Adrenal gland (tissue), 12 donors: ENCODE results near the gene GPC5. TPM values are rescaled to one million over a fixed set of nuclear protein-coding genes. Genes with fewer than 3 reads are reported as not detected.

Experiments
- DNase-seq, 7 donors: peaks; one replicate each; pipeline ENCODE4 v3.0.0-alpha.2; 2019 to 2020
- H3K27ac ChIP-seq, 5 donors: fragments of 200-600 bp; sonication (generic) in 4 of 5; 1 replicate in 3 of 5; 2 replicates in 2 of 5; pipeline versions ENCODE4 v1.5.1 to v1.8.0; 2016 to 2020; ENCODE audit warnings: mild to moderate bottlenecking in 1 of 5
- H3K27me3 ChIP-seq: fragments of 200-600 bp; 2 replicates; pipeline ENCODE4 v1.8.0; 2021
- H3K36me3 ChIP-seq, 2 donors: fragments of 200-600 bp; replicated peaks in 1 of 2; 1 replicate in 1 of 2; 2 replicates in 1 of 2; pipeline versions ENCODE4 v1.5.1 to v1.8.0; 2018 to 2022
- H3K4me1 ChIP-seq, 2 donors: fragments of 200-600 bp; replicated peaks in 1 of 2; 1 replicate in 1 of 2; 2 replicates in 1 of 2; pipeline versions ENCODE4 v1.5.1 to v1.8.0; 2018 to 2021
- H3K4me3 ChIP-seq, 4 donors: fragments of 200-600 bp; sonication (generic) in 3 of 4; one replicate each; pipeline ENCODE4 v1.5.1; 2016 to 2018
- H3K9me3 ChIP-seq, 3 donors: fragments of 200-600 bp; sonication (generic) in 1 of 3; replicated peaks in 1 of 3; 1 replicate in 2 of 3; 2 replicates in 1 of 3; pipeline versions ENCODE4 v1.5.1 to v1.8.0; 2016 to 2021
- CTCF ChIP-seq, 6 experiments: fragments of 450-650 bp in 4 of 6; fragments of 200-600 bp in 2 of 6; sonication (generic) in 1 of 6; IDR thresholded peaks; 1 replicate in 5 of 6; 2 replicates in 1 of 6; pipeline versions ENCODE4 v1.5.1 to v1.8.0; 2016 to 2021; ENCODE audit warnings: antibody characterized with exemption in 6 of 6, mild to moderate bottlenecking in 2 of 6, moderate library complexity in 1 of 6
- POLR2A ChIP-seq, 2 donors: fragments of 450-650 bp; IDR thresholded peaks; one replicate each; pipeline ENCODE4 v1.6.1; 2017; ENCODE audit warnings: antibody characterized with exemption in 2 of 2, mild to moderate bottlenecking in 2 of 2, moderate library complexity in 1 of 2
- WGBS, 4 donors: extraction: QIAGEN DNeasy Blood & Tissue Kit in 2 of 4; methylation state at CpG; one replicate each; pipeline versions ENCODE4 v1.1.5 to v1.1.7; 2013 to 2017; 5-methylcytosine and 5-hydroxymethylcytosine counted together
- intact Hi-C, 2 donors: fragments of 100-400 bp; cut with DNase I; formaldehyde crosslinking; loops; one replicate each; pipeline versions ENCODE4 v1.14.1 to v1.15.0; 2022 to 2023
- polyA plus RNA-seq, 3 donors: library from polyadenylated mRNA; stranded (reverse); fragments of 200-250 nt in 2 of 3; fragments of 350-450 nt in 1 of 3; fragmentation: Illumina TruSeq in 1 of 3; extraction: RNeasy Lipid Tissue Mini Kit (QIAGEN cat#74804) in 1 of 3; gene quantifications; one replicate each; pipeline ENCODE4 v1.2.3, GENCODE V29; 2013 to 2014
- total RNA-seq, 9 donors: library from RNA; depleted of rRNA in 4 of 9; stranded (reverse); fragments of >200 nt in 4 of 9; fragments of 120-200 nt in 1 of 9; fragmentation: NEBNext Ultra II Directional in 1 of 9; extraction: Animal tissue kit (Norgen Biotek cat#: 25700) in 1 of 9; gene quantifications; one replicate each; pipeline versions ENCODE4 v1.1.0 to v1.2.4, GENCODE V29; 2013 to 2023
- donor health status: healthy with polysubstance abuse.
- donor health status: Bipolar disorder and iron deficiency.
- donor health status: DM: yes; HTN: yes; CAD: no.
- donor health status: DM: no; HTN: no; CAD: no.
- donor health status: DM: no; HTN: no; CAD: no.
- donor health status: DM: yes; HTN: yes; CAD: no.

Gene GPC5
- total and polyA plus RNA-seq, 12 donors = 0.24 to 7.7 (median 2.1) TPM; not detected in 4

GRCh38 chr13:91690944-91691343 is 292.5 kb downstream of the GPC5 start:
- Histone ChIP-seq H3K36me3 (no peaks in the 10 kb centered on the region), H3K27ac (no peak overlapping the region), H3K4me1 (no peaks in the 10 kb centered on the region), H3K9me3 (no peaks in the 10 kb centered on the region), H3K27me3 (no peaks in the 10 kb centered on the region), H3K4me3 (no peak overlapping the region)
- TF ChIP-seq POLR2A (IDR thresholded peaks at IDR 0.05) (no peak), CTCF (IDR thresholded peaks at IDR 0.05) (no peak)
- no peak for DNase-seq
- WGBS, 4 donors = 64 to 73% (median 71%) methylated on average over 6 of the region's 6 CpGs
- intact Hi-C loops = no loop called here

- H3K4me1 ChIP-seq = no peaks in the 10 kb centered on the region
- intact Hi-C loops = no loop called here
- no peak overlapping the region for H3K27ac ChIP-seq
- 91 to 95% (median 93%) methylated on average over 11 of the region's 11 CpGs for WGBS, 4 donors
- H3K27me3 ChIP-seq = no peaks in the 10 kb centered on the region
- TF ChIP-seq CTCF (IDR thresholded peaks at IDR 0.05) (no peak), POLR2A (IDR thresholded peaks at IDR 0.05) (no peak)
- H3K36me3 ChIP-seq = no peaks in the 10 kb centered on the region
- DNase-seq = no peak
- H3K9me3 ChIP-seq = no peaks in the 10 kb centered on the region
- H3K4me3 ChIP-seq = no peak overlapping the region
Observed at GRCh38 chr13:91693466-91693865, 295.0 kb downstream of the GPC5 start.

- Histone ChIP-seq H3K27ac (no peak overlapping the region), H3K4me3 (no peak overlapping the region), H3K9me3 (no peaks in the 10 kb centered on the region), H3K27me3 (no peaks in the 10 kb centered on the region), H3K36me3 (no peaks in the 10 kb centered on the region), H3K4me1 (no peaks in the 10 kb centered on the region)
- TF ChIP-seq POLR2A (IDR thresholded peaks at IDR 0.05) (no peak), CTCF (IDR thresholded peaks at IDR 0.05) (no peak)
- WGBS, 4 donors = 90 to 97% (median 92%) methylated on average over 2 of the region's 2 CpGs
- intact Hi-C loops = no loop called here
- DNase-seq = no peak
Observed at GRCh38 chr13:91698308-91698707, 299.9 kb downstream of the GPC5 start.

- no peaks in the 10 kb centered on the region for H3K27me3 ChIP-seq
- H3K4me3 ChIP-seq = no peak overlapping the region
- no peak overlapping the region for H3K27ac ChIP-seq
- intact Hi-C loops = no loop called here
- TF ChIP-seq CTCF (IDR thresholded peaks at IDR 0.05) (no peak), POLR2A (IDR thresholded peaks at IDR 0.05) (no peak)
- WGBS, 4 donors = 73 to 90% (median 80%) methylated on average over 3 of the region's 3 CpGs
- H3K4me1 ChIP-seq = no peaks in the 10 kb centered on the region
- H3K9me3 ChIP-seq = no peaks in the 10 kb centered on the region
- no peak for DNase-seq
- H3K36me3 ChIP-seq = no peaks in the 10 kb centered on the region
Observed at GRCh38 chr13:91698767-91699166, 300.3 kb downstream of the GPC5 start.
